ENCODE measurements around the gene CYGB.

The CYGB gene

DNA sequence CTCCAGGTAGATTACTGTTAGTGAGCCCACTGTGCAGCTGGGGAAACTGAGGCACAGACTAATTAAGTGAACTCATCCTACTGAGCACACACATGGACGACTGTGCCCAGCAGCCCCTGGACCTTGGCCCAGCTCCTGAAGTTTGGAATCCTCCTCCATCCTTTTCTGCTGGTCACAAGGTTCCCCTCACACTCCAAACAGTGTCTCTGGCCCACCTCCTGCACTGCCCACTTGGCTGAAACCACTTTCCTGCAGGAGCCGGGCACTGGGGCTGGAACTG lies 39.9 kb downstream of the CYGB start:
- H3K4me1 ChIP-seq (ENCODE audit: control insufficient read depth, insufficient read depth, low read length) = peaks cover 21% of the 10 kb centered on the region
- peaks cover 4% of the 10 kb centered on the region for H3K36me3 ChIP-seq (ENCODE audit: control insufficient read depth, insufficient read depth, low read length)
- no peaks in the 10 kb centered on the region for H3K9me3 ChIP-seq (ENCODE audit: control insufficient read depth, insufficient read depth, low read length)
- H3K9ac ChIP-seq (ENCODE audit: low read depth, low read length) = no peak overlapping the region
- no peak overlapping the region for H3K4me3 ChIP-seq (ENCODE audit: low read depth, low read length)
- peaks cover 3% of the 10 kb centered on the region for H3K27me3 ChIP-seq (ENCODE audit: control insufficient read depth, insufficient read depth, low read length)

GRCh38 chr17:76496464-76496863 lies 41.0 kb downstream of the CYGB start:
- H3K9ac ChIP-seq (ENCODE audit: low read depth, low read length) = no peak overlapping the region
- H3K4me1 ChIP-seq (ENCODE audit: control insufficient read depth, insufficient read depth, low read length) = peaks cover 15% of the 10 kb centered on the region
- H3K4me3 ChIP-seq (ENCODE audit: low read depth, low read length) = no peak overlapping the region
- H3K36me3 ChIP-seq (ENCODE audit: control insufficient read depth, insufficient read depth, low read length) = peaks cover 4% of the 10 kb centered on the region
- peaks cover 3% of the 10 kb centered on the region for H3K27me3 ChIP-seq (ENCODE audit: control insufficient read depth, insufficient read depth, low read length)
- H3K9me3 ChIP-seq (ENCODE audit: control insufficient read depth, insufficient read depth, low read length) = no peaks in the 10 kb centered on the region

DNA sequence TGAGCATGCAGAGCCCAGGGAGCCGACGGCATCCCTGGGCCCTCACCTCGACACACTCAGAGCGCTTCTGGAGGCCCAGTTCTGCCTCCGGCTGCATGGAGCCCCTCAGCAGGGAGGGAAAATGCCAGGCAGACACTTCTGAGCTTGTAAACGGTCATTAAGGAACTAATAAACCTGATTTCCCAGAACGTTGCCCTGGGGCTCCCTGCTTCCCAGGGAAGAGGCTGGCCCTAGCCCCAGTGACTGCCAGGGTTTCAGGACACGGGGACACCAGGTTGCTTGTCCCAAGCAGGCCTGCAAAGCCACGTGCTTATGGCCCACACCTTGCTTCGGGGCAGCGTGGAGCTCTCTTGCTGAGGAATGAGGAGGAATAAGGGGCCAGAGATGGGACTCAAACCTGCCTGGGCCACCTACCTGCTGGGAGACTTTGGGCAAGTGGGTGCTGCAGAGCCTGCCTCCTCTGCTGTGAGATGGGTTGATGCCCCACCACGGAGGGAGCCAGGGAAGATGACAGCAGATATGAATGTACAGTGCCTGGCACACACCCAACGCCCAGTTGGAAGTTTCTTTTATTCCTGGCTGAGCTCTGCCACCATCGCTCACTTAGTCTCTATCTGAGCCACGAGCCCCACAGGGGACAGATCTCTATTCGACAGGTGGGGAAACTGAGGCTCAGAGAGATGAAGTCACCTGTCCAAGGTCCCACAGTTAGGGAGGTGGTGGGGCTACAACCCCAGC lies 41.7 kb downstream of the CYGB start:
- H3K4me3 ChIP-seq (ENCODE audit: low read depth, low read length) = no peak overlapping the region
- H3K9me3 ChIP-seq (ENCODE audit: control insufficient read depth, insufficient read depth, low read length) = no peaks in the 10 kb centered on the region
- H3K9ac ChIP-seq (ENCODE audit: low read depth, low read length) = no peak overlapping the region
- H3K4me1 ChIP-seq (ENCODE audit: control insufficient read depth, insufficient read depth, low read length) = peaks cover 15% of the 10 kb centered on the region
- H3K36me3 ChIP-seq (ENCODE audit: control insufficient read depth, insufficient read depth, low read length) = peaks cover 4% of the 10 kb centered on the region
- H3K27me3 ChIP-seq (ENCODE audit: control insufficient read depth, insufficient read depth, low read length) = peaks cover 3% of the 10 kb centered on the region

DNA sequence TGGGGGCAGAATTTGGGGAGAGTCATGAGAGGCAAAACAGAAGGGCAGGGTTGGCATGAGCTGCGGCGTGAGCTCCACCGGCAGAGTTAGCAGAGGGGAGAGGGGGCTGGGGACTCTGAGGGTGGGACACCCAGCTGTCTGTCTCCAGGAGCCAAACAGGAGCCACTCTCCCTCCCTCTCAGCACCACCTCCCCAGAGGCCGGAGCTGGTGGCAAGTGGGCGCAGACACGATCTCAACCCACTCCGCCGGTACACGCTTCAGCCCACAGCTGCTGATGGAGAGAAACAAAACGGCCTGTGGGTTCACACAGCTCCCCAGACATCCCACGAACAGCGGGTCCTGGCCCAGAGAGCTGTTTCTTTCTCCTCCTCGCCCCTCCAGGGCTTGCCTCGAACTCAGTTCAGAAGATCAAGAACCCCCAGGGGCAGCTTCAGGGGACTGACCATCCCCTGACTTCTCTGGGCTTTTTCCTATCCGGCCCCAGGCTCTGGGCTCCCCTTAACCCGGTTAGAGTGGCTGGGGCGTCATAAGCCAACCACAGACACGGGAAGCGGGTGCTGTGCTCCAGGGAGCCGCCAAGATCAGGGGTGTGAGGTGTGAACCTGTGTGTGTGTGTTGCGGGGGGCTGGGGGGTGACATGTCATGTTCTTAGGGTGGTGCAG lies 43.9 kb downstream of the CYGB start:
- Histone ChIP-seq H3K4me1 (ENCODE audit: control insufficient read depth, insufficient read depth, low read length) (peaks cover 8% of the 10 kb centered on the region), H3K9me3 (ENCODE audit: control insufficient read depth, insufficient read depth, low read length) (no peaks in the 10 kb centered on the region), H3K36me3 (ENCODE audit: control insufficient read depth, insufficient read depth, low read length) (peaks cover 4% of the 10 kb centered on the region), H3K27me3 (ENCODE audit: control insufficient read depth, insufficient read depth, low read length) (no peaks in the 10 kb centered on the region), H3K9ac (ENCODE audit: low read depth, low read length) (peak overlapping the region; percentile 37), H3K4me3 (ENCODE audit: low read depth, low read length) (no peak overlapping the region)

GRCh38 chr17:76492989-76493501 lies 44.5 kb downstream of the CYGB start:
- Histone ChIP-seq H3K4me1 (ENCODE audit: control insufficient read depth, insufficient read depth, low read length) (peaks cover 8% of the 10 kb centered on the region), H3K9ac (ENCODE audit: low read depth, low read length) (peak overlapping the region; percentile 37)

DNA sequence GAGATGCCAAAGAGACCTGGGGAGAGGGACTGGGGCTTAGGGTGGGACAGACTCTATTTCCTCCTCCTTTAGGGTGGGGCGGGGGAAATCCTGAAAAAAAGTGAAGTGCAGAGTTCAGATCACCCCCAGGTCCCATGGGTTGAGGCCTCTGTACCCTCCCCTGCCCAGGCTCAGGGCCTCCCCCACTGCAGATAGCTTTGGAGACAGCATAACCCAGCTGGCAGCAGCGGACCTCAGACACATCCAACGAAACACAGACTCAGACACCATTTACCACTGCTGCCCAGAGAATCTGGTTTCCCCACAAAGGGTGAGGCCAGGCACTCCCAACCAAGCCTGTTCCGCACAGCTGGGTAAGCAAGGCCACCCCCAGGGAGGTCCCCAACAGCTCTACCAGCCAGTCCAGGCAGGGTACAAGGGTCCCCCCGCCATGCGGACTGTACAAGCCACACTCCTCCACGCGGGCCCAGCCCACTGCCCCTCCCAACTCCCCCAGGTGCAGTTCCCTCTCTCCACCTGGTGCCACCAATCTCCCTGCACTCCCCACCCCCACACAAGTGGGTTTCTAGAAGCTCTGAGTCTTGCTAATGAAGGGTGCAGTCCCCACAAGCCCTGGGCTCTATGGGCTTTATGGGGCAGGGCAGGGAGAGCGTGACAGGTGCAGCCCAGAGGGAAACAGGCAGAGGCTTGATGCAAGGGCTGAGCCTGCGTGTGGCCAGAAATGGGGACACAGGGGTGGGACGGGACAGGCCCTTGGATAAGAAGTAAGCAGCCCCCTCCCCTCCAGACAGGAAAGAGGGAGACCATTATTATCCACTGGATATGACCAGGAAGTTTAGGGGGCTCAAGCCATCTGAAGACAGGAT lies 45.2 kb downstream of the CYGB start:
- H3K36me3 ChIP-seq (ENCODE audit: control insufficient read depth, insufficient read depth, low read length) = peaks cover under 1% of the 10 kb centered on the region
- H3K9me3 ChIP-seq (ENCODE audit: control insufficient read depth, insufficient read depth, low read length) = no peaks in the 10 kb centered on the region
- H3K4me3 ChIP-seq (ENCODE audit: low read depth, low read length) = no peak overlapping the region
- no peaks in the 10 kb centered on the region for H3K27me3 ChIP-seq (ENCODE audit: control insufficient read depth, insufficient read depth, low read length)
- H3K9ac ChIP-seq (ENCODE audit: low read depth, low read length) = peak overlapping the region; percentile 37
- H3K4me1 ChIP-seq (ENCODE audit: control insufficient read depth, insufficient read depth, low read length) = peaks cover 5% of the 10 kb centered on the region

More at GRCh38 chr17:76492989-76493501, 44.5 kb downstream of the CYGB start:
- Histone ChIP-seq H3K9me3 (ENCODE audit: control insufficient read depth, insufficient read depth, low read length) (no peaks in the 10 kb centered on the region), H3K36me3 (ENCODE audit: control insufficient read depth, insufficient read depth, low read length) (peaks cover 4% of the 10 kb centered on the region), H3K27me3 (ENCODE audit: control insufficient read depth, insufficient read depth, low read length) (no peaks in the 10 kb centered on the region), H3K4me3 (ENCODE audit: low read depth, low read length) (no peak overlapping the region)

DNA sequence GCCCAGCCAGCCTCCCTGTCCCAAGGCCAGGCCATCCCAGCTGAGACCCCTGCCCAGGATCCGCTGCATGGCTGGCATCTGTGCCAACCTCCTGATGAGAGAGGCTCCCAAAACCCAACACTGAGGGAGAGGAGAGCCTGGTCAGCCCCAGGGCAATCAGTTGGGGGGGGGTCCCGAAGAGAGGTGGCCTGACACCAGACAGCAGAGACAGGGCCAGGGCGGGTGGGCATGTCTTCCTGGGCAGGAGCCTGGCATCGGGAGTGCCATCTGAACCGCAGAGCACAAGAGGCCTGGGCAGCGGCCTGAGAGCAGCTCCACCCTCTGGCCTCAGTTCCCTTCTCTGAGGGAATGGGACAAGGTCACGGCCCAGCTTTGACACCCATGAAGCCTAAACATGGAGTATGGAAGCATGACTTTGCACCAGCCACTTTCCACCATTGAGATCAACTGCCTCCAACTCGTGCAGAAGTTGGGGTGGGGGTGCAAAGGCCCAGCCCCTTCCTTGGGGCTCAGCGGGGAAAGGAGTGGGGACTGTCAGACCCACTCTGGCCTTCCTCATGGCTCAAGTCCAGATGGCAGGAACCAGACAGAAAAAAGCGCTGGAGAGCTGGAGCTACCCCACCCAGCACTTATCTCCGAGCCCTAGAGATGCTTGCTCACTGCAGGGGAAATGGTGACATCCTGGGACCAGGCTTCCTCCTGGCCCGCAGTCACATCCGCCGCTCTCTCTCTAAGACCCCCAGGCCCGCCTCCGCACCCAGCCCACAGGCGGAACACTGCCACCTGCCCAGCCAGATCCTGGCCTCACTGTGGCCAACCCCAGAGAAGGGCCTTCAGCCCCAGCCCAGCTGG lies 46.0 kb downstream of the CYGB start:
- Histone ChIP-seq H3K27me3 (ENCODE audit: control insufficient read depth, insufficient read depth, low read length) (no peaks in the 10 kb centered on the region), H3K4me1 (ENCODE audit: control insufficient read depth, insufficient read depth, low read length) (peaks cover 5% of the 10 kb centered on the region), H3K9me3 (ENCODE audit: control insufficient read depth, insufficient read depth, low read length) (no peaks in the 10 kb centered on the region), H3K4me3 (ENCODE audit: low read depth, low read length) (no peak overlapping the region), H3K9ac (ENCODE audit: low read depth, low read length) (no peak overlapping the region), H3K36me3 (ENCODE audit: control insufficient read depth, insufficient read depth, low read length) (no peaks in the 10 kb centered on the region)

DNA sequence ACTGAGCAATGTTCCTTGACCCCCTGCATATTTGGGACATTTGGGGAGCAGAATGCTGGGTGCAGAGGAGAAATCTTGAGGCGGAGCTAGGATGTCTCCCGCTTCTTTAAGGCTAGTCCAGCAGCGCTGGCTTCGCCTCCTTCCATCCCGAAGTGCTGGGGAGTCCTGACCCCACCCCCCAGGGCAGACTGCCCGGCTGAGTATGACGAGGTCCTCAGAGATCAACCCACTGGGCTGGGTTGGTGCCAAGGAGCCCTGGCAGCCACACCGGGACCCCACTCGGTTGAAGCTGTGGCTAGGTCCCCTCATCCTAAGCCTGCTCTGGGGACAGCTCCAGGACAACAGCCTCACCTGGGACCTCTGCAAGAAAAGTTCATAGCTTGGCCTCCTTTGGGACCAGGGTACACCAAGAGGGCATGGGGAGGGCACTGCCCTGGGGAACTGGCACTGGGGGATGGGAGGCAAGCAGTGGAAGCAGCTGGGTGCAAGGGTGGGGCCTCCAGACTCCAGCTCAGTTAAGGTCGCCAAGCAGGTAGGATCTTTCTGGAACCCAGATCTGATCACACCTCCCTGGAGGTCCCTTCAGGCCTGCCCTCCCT lies 47.3 kb downstream of the CYGB start:
- Histone ChIP-seq H3K36me3 (ENCODE audit: control insufficient read depth, insufficient read depth, low read length) (no peaks in the 10 kb centered on the region), H3K9me3 (ENCODE audit: control insufficient read depth, insufficient read depth, low read length) (no peaks in the 10 kb centered on the region), H3K9ac (ENCODE audit: low read depth, low read length) (no peak overlapping the region), H3K4me3 (ENCODE audit: low read depth, low read length) (no peak overlapping the region), H3K27me3 (ENCODE audit: control insufficient read depth, insufficient read depth, low read length) (no peaks in the 10 kb centered on the region), H3K4me1 (ENCODE audit: control insufficient read depth, insufficient read depth, low read length) (peaks cover 5% of the 10 kb centered on the region)

- Histone ChIP-seq H3K36me3 (ENCODE audit: control insufficient read depth, insufficient read depth, low read length) (no peaks in the 10 kb centered on the region), H3K4me3 (ENCODE audit: low read depth, low read length) (no peak overlapping the region), H3K4me1 (ENCODE audit: control insufficient read depth, insufficient read depth, low read length) (peaks cover 2% of the 10 kb centered on the region), H3K27me3 (ENCODE audit: control insufficient read depth, insufficient read depth, low read length) (no peaks in the 10 kb centered on the region), H3K9me3 (ENCODE audit: control insufficient read depth, insufficient read depth, low read length) (no peaks in the 10 kb centered on the region), H3K9ac (ENCODE audit: low read depth, low read length) (no peak overlapping the region)
Observed at GRCh38 chr17:76487451-76488192, 49.9 kb downstream of the CYGB start.

DNA sequence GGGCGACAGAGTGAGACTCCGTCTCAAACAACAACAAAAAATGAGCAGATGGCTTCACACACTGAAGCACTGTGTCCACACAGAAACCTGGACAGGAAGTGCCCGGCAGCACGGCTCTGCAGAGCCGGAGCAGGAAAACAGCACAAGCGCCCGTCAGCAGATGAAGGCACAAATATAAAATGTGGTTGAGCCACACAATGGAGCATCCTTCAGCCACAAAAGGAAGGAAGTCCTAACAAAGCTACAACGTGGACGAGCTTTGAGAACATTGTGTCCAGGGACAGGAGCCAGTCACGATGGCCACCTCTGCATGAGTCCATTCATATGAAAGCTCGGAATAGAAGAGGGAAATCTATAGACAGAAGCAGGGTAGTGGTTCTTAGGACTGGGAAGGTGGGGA lies 51.9 kb downstream of the CYGB start:
- H3K4me3 ChIP-seq (ENCODE audit: low read depth, low read length) = no peak overlapping the region
- no peaks in the 10 kb centered on the region for H3K27me3 ChIP-seq (ENCODE audit: control insufficient read depth, insufficient read depth, low read length)
- H3K9me3 ChIP-seq (ENCODE audit: control insufficient read depth, insufficient read depth, low read length) = no peaks in the 10 kb centered on the region
- H3K9ac ChIP-seq (ENCODE audit: low read depth, low read length) = no peak overlapping the region
- H3K4me1 ChIP-seq (ENCODE audit: control insufficient read depth, insufficient read depth, low read length) = no peaks in the 10 kb centered on the region
- H3K36me3 ChIP-seq (ENCODE audit: control insufficient read depth, insufficient read depth, low read length) = no peaks in the 10 kb centered on the region

Data from iPS-15b (cell line).